Measurements from ENCODE around the gene ARF6. TPM values are rescaled to one million over a fixed set of nuclear protein-coding genes. Genes with fewer than 3 reads are reported as not detected.

Gene ARF6
- total RNA-seq, 1 experiment from 2014 or later = 74.2 TPM

GRCh38 chr14:49863487-49864281 is 29.2 kb upstream of the ARF6 start:
- no peak for DNase-seq
- intact Hi-C loops (cut with micrococcal nuclease; ENCODE audit: unreplicated experiment) = loop anchor here (5.0 to 10.0 kb wide), 2 partner anchors 144 to 671 kb away; partner anchors contain the start of gene MAP4K5
- CTCF ChIA-PET = interaction anchor here (0.7 to 3.6 kb wide), 10 partner anchors 11 to 246 kb away, joined by 3 to 24 read pairs (median 7); partner anchors contain the start of gene NEMF
- H3K27me3 Mint-ChIP-seq (ENCODE audit: unreplicated experiment) = peaks cover 7% of the 10 kb centered on the region
- no peak overlapping the region for H3K27ac Mint-ChIP-seq (ENCODE audit: unreplicated experiment)
- peaks cover 14% of the 10 kb centered on the region for H3K36me3 Mint-ChIP-seq (ENCODE audit: insufficient read depth, unreplicated experiment)
- H3K4me3 Mint-ChIP-seq (ENCODE audit: low read depth, unreplicated experiment) = no peak overlapping the region
- no peaks in the 10 kb centered on the region for H3K9me3 Mint-ChIP-seq (ENCODE audit: low read depth, unreplicated experiment)
- no TSS peak for BruUV-seq (replicated peaks)
- TF ChIP-seq CTCF (IDR thresholded peaks at IDR 0.05; ENCODE audit: unreplicated experiment) = no peak
- H3K4me1 Mint-ChIP-seq (ENCODE audit: low read depth, unreplicated experiment) = peaks cover 18% of the 10 kb centered on the region

GRCh38 chr14:49865431-49865859 is 27.4 kb upstream of the ARF6 start:
- peaks cover 19% of the 10 kb centered on the region for H3K4me1 Mint-ChIP-seq (ENCODE audit: low read depth, unreplicated experiment)
- no peaks in the 10 kb centered on the region for H3K9me3 Mint-ChIP-seq (ENCODE audit: low read depth, unreplicated experiment)
- peak; percentile 84 for DNase-seq
- peaks cover 7% of the 10 kb centered on the region for H3K27me3 Mint-ChIP-seq (ENCODE audit: unreplicated experiment)
- CTCF ChIA-PET = interaction anchor here (0.5 to 1.4 kb wide), 5 partner anchors 136 to 247 kb away, joined by 3 to 6 read pairs (median 5); no protein-coding TSS in a partner anchor
- TF ChIP-seq CTCF (IDR thresholded peaks at IDR 0.05; ENCODE audit: unreplicated experiment) = peak; percentile 71
- BruUV-seq (replicated peaks) = no TSS peak
- intact Hi-C loops (cut with micrococcal nuclease; ENCODE audit: unreplicated experiment) = loop anchor here (1.0 to 10.0 kb wide), 2 partner anchors 240 to 669 kb away; partner anchors contain the start of gene MAP4K5
- H3K4me3 Mint-ChIP-seq (ENCODE audit: low read depth, unreplicated experiment) = no peak overlapping the region
- H3K36me3 Mint-ChIP-seq (ENCODE audit: insufficient read depth, unreplicated experiment) = peaks cover 14% of the 10 kb centered on the region
- H3K27ac Mint-ChIP-seq (ENCODE audit: unreplicated experiment) = no peak overlapping the region

- Mint-ChIP-seq H3K4me1 (ENCODE audit: low read depth, unreplicated experiment) (peaks cover 8% of the 10 kb centered on the region), H3K36me3 (ENCODE audit: insufficient read depth, unreplicated experiment) (peaks cover 14% of the 10 kb centered on the region), H3K27me3 (ENCODE audit: unreplicated experiment) (no peaks in the 10 kb centered on the region), H3K9me3 (ENCODE audit: low read depth, unreplicated experiment) (no peaks in the 10 kb centered on the region), H3K4me3 (ENCODE audit: low read depth, unreplicated experiment) (peak overlapping the region; percentile 82), H3K27ac (ENCODE audit: unreplicated experiment) (peak overlapping the region; percentile 76)
- peak; percentile 96 for DNase-seq
- intact Hi-C loops (cut with micrococcal nuclease; ENCODE audit: unreplicated experiment) = loop anchor here (2.0 to 10.0 kb wide), 3 partner anchors 25 to 667 kb away; partner anchors contain the start of genes ARF6 and MAP4K5
- CTCF ChIA-PET = interaction anchor here (0.9 to 1.7 kb wide), 9 partner anchors 11 to 194 kb away, joined by 3 to 10 read pairs (median 5); partner anchors contain the start of gene NEMF
- no TSS peak for BruUV-seq (replicated peaks)
- no peak for TF ChIP-seq CTCF (IDR thresholded peaks at IDR 0.05; ENCODE audit: unreplicated experiment)
Measured at GRCh38 chr14:49867831-49868719, 24.8 kb upstream of the ARF6 start.

GRCh38 chr14:49868720-49869114 is 24.2 kb upstream of the ARF6 start:
- CTCF ChIA-PET = interaction anchor here (0.9 to 1.7 kb wide), 7 partner anchors 11 to 131 kb away, joined by 3 to 10 read pairs (median 3); partner anchors contain the start of gene NEMF
- intact Hi-C loops (cut with micrococcal nuclease; ENCODE audit: unreplicated experiment) = loop anchor here (2.0 to 10.0 kb wide), 3 partner anchors 24 to 666 kb away; partner anchors contain the start of genes ARF6 and MAP4K5
- TF ChIP-seq CTCF (IDR thresholded peaks at IDR 0.05; ENCODE audit: unreplicated experiment) = no peak
- no peak for DNase-seq
- Mint-ChIP-seq H3K4me1 (ENCODE audit: low read depth, unreplicated experiment) (peaks cover 10% of the 10 kb centered on the region), H3K27ac (ENCODE audit: unreplicated experiment) (peak overlapping the region; percentile 76), H3K9me3 (ENCODE audit: low read depth, unreplicated experiment) (no peaks in the 10 kb centered on the region), H3K27me3 (ENCODE audit: unreplicated experiment) (no peaks in the 10 kb centered on the region), H3K36me3 (ENCODE audit: insufficient read depth, unreplicated experiment) (peaks cover 14% of the 10 kb centered on the region), H3K4me3 (ENCODE audit: low read depth, unreplicated experiment) (peak overlapping the region; percentile 82)
- BruUV-seq (replicated peaks) = no TSS peak

Measured in Calu3 (cell line).